ENCODE measurements around the gene WDFY3.

WDFY3 gene

GRCh38 chr4:84914686-84915395, 51.6 kb downstream of the WDFY3 start:
- DNase-seq (ENCODE audit: extremely low read depth in 1 of 2, low read depth in 1 of 2): no peak

- no peak for DNase-seq (ENCODE audit: extremely low read depth in 1 of 2, low read depth in 1 of 2)
These were observed 53.3 kb downstream of the WDFY3 start for GRCh38 chr4:84913176-84913575.

- no peak for DNase-seq (ENCODE audit: extremely low read depth in 1 of 2, low read depth in 1 of 2)
These were observed 53.7 kb downstream of the WDFY3 start for GRCh38 chr4:84912741-84913140.

GRCh38 chr4:84908876-84909275, 57.6 kb downstream of the WDFY3 start:
- no peak for DNase-seq (ENCODE audit: extremely low read depth in 1 of 2, low read depth in 1 of 2)

GRCh38 chr4:84907145-84907544, 59.3 kb downstream of the WDFY3 start:
- no peak for DNase-seq (ENCODE audit: extremely low read depth in 1 of 2, low read depth in 1 of 2)

- DNase-seq (ENCODE audit: extremely low read depth in 1 of 2, low read depth in 1 of 2): no peak
These were observed 60.8 kb downstream of the WDFY3 start for GRCh38 chr4:84905646-84906045.

- no peak for DNase-seq (ENCODE audit: extremely low read depth in 1 of 2, low read depth in 1 of 2)
These were observed 64.7 kb downstream of the WDFY3 start for GRCh38 chr4:84901740-84902281.

GRCh38 chr4:84901173-84901572, 65.3 kb downstream of the WDFY3 start:
- DNase-seq (ENCODE audit: extremely low read depth in 1 of 2, low read depth in 1 of 2): no peak

- DNase-seq (ENCODE audit: extremely low read depth in 1 of 2, low read depth in 1 of 2): no peak
These were observed 66.9 kb downstream of the WDFY3 start for GRCh38 chr4:84899616-84900015.

GRCh38 chr4:84897516-84897915, 69.0 kb downstream of the WDFY3 start:
- DNase-seq (ENCODE audit: extremely low read depth in 1 of 2, low read depth in 1 of 2): no peak

GRCh38 chr4:84895283-84895682, 71.2 kb downstream of the WDFY3 start:
- DNase-seq (ENCODE audit: extremely low read depth in 1 of 2, low read depth in 1 of 2): no peak

- no peak for DNase-seq (ENCODE audit: extremely low read depth in 1 of 2, low read depth in 1 of 2)
These were observed 71.9 kb downstream of the WDFY3 start for GRCh38 chr4:84894621-84895020.

GRCh38 chr4:84892950-84893349, 73.5 kb downstream of the WDFY3 start:
- DNase-seq (ENCODE audit: extremely low read depth in 1 of 2, low read depth in 1 of 2): no peak

GRCh38 chr4:84887824-84888223, 78.7 kb downstream of the WDFY3 start:
- DNase-seq (ENCODE audit: extremely low read depth in 1 of 2, low read depth in 1 of 2): no peak

- no peak for DNase-seq (ENCODE audit: extremely low read depth in 1 of 2, low read depth in 1 of 2)
These were observed 86.8 kb downstream of the WDFY3 start for GRCh38 chr4:84879651-84880200.

GRCh38 chr4:84878546-84878945, 87.9 kb downstream of the WDFY3 start:
- no peak for DNase-seq (ENCODE audit: extremely low read depth in 1 of 2, low read depth in 1 of 2)

GRCh38 chr4:84878090-84878489, 88.4 kb downstream of the WDFY3 start:
- DNase-seq (ENCODE audit: extremely low read depth in 1 of 2, low read depth in 1 of 2): no peak

GRCh38 chr4:84877051-84877833, 89.2 kb downstream of the WDFY3 start:
- DNase-seq (ENCODE audit: extremely low read depth in 1 of 2, low read depth in 1 of 2): no peak

GRCh38 chr4:84875636-84876371, 90.7 kb downstream of the WDFY3 start:
- DNase-seq (ENCODE audit: extremely low read depth in 1 of 2, low read depth in 1 of 2): no peak

GRCh38 chr4:84874619-84875018, 91.9 kb downstream of the WDFY3 start:
- no peak for DNase-seq (ENCODE audit: extremely low read depth in 1 of 2, low read depth in 1 of 2)

Measured in activated CD8-positive, alpha-beta memory T cell treated with anti-CD3 and anti-CD28 coated beads for 1 hour (primary cell).